ENCODE results near the gene STX17.

DNA sequence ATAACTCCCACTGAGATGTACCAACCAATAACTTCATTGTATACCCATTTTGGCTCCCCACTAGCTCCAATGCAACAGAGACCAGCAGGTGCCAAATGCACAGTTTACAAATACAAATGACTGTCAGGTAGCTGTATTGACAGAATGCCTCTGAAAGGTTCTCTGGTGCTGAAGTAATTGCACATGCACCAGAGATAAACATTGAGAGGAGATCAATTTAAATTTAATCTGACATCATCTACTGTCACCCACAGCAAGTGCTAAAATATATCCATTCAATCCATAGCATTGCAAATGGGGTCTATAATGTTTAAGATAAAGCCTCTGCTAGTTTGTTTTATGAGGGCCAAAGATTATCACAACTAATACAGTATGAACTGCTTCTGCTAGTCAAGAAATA is 80.2 kb downstream of the STX17 start:
- TF ChIP-seq, protein P1, sequence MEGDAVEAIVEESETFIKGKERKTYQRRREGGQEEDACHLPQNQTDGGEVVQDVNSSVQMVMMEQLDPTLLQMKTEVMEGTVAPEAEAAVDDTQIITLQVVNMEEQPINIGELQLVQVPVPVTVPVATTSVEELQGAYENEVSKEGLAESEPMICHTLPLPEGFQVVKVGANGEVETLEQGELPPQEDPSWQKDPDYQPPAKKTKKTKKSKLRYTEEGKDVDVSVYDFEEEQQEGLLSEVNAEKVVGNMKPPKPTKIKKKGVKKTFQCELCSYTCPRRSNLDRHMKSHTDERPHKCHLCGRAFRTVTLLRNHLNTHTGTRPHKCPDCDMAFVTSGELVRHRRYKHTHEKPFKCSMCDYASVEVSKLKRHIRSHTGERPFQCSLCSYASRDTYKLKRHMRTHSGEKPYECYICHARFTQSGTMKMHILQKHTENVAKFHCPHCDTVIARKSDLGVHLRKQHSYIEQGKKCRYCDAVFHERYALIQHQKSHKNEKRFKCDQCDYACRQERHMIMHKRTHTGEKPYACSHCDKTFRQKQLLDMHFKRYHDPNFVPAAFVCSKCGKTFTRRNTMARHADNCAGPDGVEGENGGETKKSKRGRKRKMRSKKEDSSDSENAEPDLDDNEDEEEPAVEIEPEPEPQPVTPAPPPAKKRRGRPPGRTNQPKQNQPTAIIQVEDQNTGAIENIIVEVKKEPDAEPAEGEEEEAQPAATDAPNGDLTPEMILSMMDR (IDR thresholded peaks at IDR 0.05; ENCODE audit: low read depth, low read length), result no peak
- TF ChIP-seq EZH2phosphoT487 (IDR thresholded peaks at IDR 0.05; ENCODE audit: low read depth), result no peak
